HEK293 (cell line): ENCODE measurements around the gene LRP1B.
"Not testable (repeated sequence)": the region's sequence is repeated elsewhere in the genome, so short reads cannot be mapped to it uniquely, and the experiment has no call there.

Source experiments
- CTCF ChIA-PET: fragments of 350-600 bp; formaldehyde crosslinking; extraction: SDS; loops from one replicate; lab custom pipeline; 2021; ENCODE audit warnings: antibody characterized with exemption; lab: Yijun Ruan, JAX
- POLR2A ChIA-PET: fragments of 300-600 bp; formaldehyde crosslinking; extraction: SDS; loops from one replicate; lab custom pipeline; 2020; ENCODE audit warnings: antibody characterized with exemption, inconsistent platforms; lab: Yijun Ruan, JAX
- H3K27ac ChIP-seq: fragments of 200-500 bp; sonication (Bioruptor generic); 2 replicates; pipeline ENCODE4 v1.5.1; 2014; ENCODE audit warnings: low read depth, low read length, control low read depth, inconsistent platforms; ENCODE audit errors: extremely low read depth
- H3K36me3 ChIP-seq, 2 experiments: fragments of 200-500 bp in 1 of 2; sonication (Bioruptor generic) in 1 of 2; 1 replicate in 1 of 2; 2 replicates in 1 of 2; pipeline ENCODE4 v1.5.1; 2014 to 2017; ENCODE audit warnings: inconsistent platforms in 2 of 2, low read length in 2 of 2; ENCODE audit not compliant: control insufficient read depth in 2 of 2, insufficient read depth in 1 of 2
- H3K4me1 ChIP-seq: fragments of 200-500 bp; sonication (Bioruptor generic); 2 replicates; pipeline ENCODE4 v1.5.1; 2014; ENCODE audit warnings: mild to moderate bottlenecking, low read length, inconsistent platforms; ENCODE audit not compliant: control insufficient read depth, insufficient read depth
- H3K4me3 ChIP-seq: 2 replicates; pipeline ENCODE4 v1.5.1; 2011; ENCODE audit warnings: low read depth, mild to moderate bottlenecking, control low read depth, low read length, moderate library complexity
- H3K9me3 ChIP-seq: fragments of 200-500 bp; sonication (Bioruptor generic); 2 replicates; pipeline ENCODE4 v1.5.1; 2014; ENCODE audit warnings: low read depth, low read length, inconsistent platforms; ENCODE audit not compliant: control insufficient read depth, insufficient read depth
- BCL11A ChIP-seq: fragments of 450-650 bp; formaldehyde crosslinking; IDR thresholded peaks from 2 replicates; pipeline ENCODE4 v1.5.1; 2016; ENCODE audit warnings: low read depth, missing biosample characterization, missing genetic modification characterization
- EGR2 ChIP-seq: fragments of 450-650 bp; formaldehyde crosslinking; IDR thresholded peaks from 2 replicates; pipeline ENCODE4 v1.5.1; 2016; ENCODE audit warnings: low read depth, missing biosample characterization, missing genetic modification characterization
- KLF8 ChIP-seq: fragments of 450-650 bp; formaldehyde crosslinking; IDR thresholded peaks from 2 replicates; pipeline ENCODE4 v1.5.1; 2016; ENCODE audit warnings: missing biosample characterization, missing genetic modification characterization
- MZF1 ChIP-seq: fragments of 450-650 bp; formaldehyde crosslinking; IDR thresholded peaks from 2 replicates; pipeline ENCODE4 v1.5.1; 2017; ENCODE audit warnings: missing biosample characterization, missing genetic modification characterization, borderline replicate concordance
- TCF7L2 ChIP-seq: IDR thresholded peaks from 2 replicates; pipeline ENCODE4 v1.6.1; 2011; ENCODE audit warnings: low read depth, mild to moderate bottlenecking, inconsistent platforms, low read length, moderate library complexity, borderline replicate concordance
- YY1 ChIP-seq: fragments of 450-650 bp; formaldehyde crosslinking; IDR thresholded peaks from 2 replicates; pipeline ENCODE4 v1.5.1; 2018; ENCODE audit warnings: missing biosample characterization, missing genetic modification characterization
- ZBTB1 ChIP-seq: fragments of 450-650 bp; formaldehyde crosslinking; IDR thresholded peaks from 2 replicates; pipeline ENCODE4 v1.5.1; 2016; ENCODE audit warnings: missing biosample characterization, missing genetic modification characterization
- ZNF133 ChIP-seq: fragments of 450-650 bp; formaldehyde crosslinking; IDR thresholded peaks from 2 replicates; pipeline ENCODE4 v1.5.1; 2016; ENCODE audit warnings: missing biosample characterization, missing genetic modification characterization
- ZNF16 ChIP-seq: fragments of 450-650 bp; formaldehyde crosslinking; IDR thresholded peaks from 2 replicates; pipeline ENCODE4 v1.5.1; 2016; ENCODE audit warnings: low read depth, missing biosample characterization, missing genetic modification characterization
- ZNF19 ChIP-seq: fragments of 450-650 bp; formaldehyde crosslinking; IDR thresholded peaks from 2 replicates; pipeline ENCODE4; 2016; ENCODE audit warnings: missing biosample characterization, missing genetic modification characterization, low read depth
- ZNF214 ChIP-seq: fragments of 450-650 bp; formaldehyde crosslinking; IDR thresholded peaks from 2 replicates; pipeline ENCODE4 v1.5.1; 2017; ENCODE audit warnings: missing biosample characterization, mild to moderate bottlenecking, missing genetic modification characterization, borderline replicate concordance
- ZNF24 ChIP-seq: fragments of 450-650 bp; formaldehyde crosslinking; IDR thresholded peaks from 2 replicates; pipeline ENCODE4 v1.5.1; 2016; ENCODE audit warnings: missing biosample characterization, missing genetic modification characterization
- ZNF433 ChIP-seq: fragments of 450-650 bp; formaldehyde crosslinking; IDR thresholded peaks from 2 replicates; pipeline ENCODE4 v1.5.1; 2016; ENCODE audit warnings: missing biosample characterization, missing genetic modification characterization, low read depth
- ZNF571 ChIP-seq: fragments of 450-650 bp; formaldehyde crosslinking; IDR thresholded peaks from 2 replicates; pipeline ENCODE4 v1.5.0; 2017; ENCODE audit warnings: missing biosample characterization, missing genetic modification characterization
- ZNF624 ChIP-seq: fragments of 450-650 bp; formaldehyde crosslinking; IDR thresholded peaks from 2 replicates; pipeline ENCODE4 v1.5.1; 2017; ENCODE audit warnings: missing biosample characterization, missing genetic modification characterization
- TF ChIP-seq, protein P1 (sequence below): fragments of 450-650 bp; formaldehyde crosslinking; conservative IDR thresholded peaks from 2 replicates; pipeline ENCODE4 v1.5.1; 2016; ENCODE audit warnings: low read depth, missing biosample characterization, missing genetic modification characterization
- TF ChIP-seq, protein P2 (sequence below): fragments of 450-650 bp; formaldehyde crosslinking; conservative IDR thresholded peaks from 2 replicates; pipeline ENCODE4 v1.5.1; 2016; ENCODE audit warnings: low read depth, missing biosample characterization, missing genetic modification characterization
- TF ChIP-seq, protein P3 (sequence below): fragments of 450-650 bp; formaldehyde crosslinking; IDR thresholded peaks from 2 replicates; pipeline ENCODE4 v1.5.1; 2017; ENCODE audit warnings: missing biosample characterization, missing genetic modification characterization
- TF ChIP-seq, protein P4 (sequence below): fragments of 450-650 bp; formaldehyde crosslinking; IDR thresholded peaks from 2 replicates; pipeline ENCODE4 v1.5.1; 2016; ENCODE audit warnings: missing biosample characterization, missing genetic modification characterization

LRP1B gene

DNA sequence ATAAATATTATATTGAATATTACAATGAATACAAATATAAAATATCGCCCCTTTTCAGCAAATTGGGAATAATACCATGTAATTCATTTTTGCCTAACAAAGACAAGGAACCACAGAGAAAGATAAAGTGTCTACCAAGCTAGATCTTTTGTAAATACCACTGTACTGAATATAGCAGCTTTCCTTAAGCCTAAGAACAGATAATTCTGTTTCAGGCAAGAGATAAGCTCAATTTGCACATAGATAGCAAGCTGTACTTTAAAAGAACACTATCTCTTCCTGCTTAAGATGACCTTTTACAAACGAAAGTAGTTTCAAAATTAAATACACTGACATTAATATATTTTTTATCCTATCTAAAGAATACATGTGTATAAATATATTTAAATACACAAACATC is 43.2 kb downstream of the LRP1B start:
- CTCF ChIA-PET, H3K4me3 ChIP-seq, H3K4me1 ChIP-seq, POLR2A ChIA-PET, H3K9me3 ChIP-seq, H3K27ac ChIP-seq, H3K36me3 ChIP-seq: not testable (repeated sequence)

DNA sequence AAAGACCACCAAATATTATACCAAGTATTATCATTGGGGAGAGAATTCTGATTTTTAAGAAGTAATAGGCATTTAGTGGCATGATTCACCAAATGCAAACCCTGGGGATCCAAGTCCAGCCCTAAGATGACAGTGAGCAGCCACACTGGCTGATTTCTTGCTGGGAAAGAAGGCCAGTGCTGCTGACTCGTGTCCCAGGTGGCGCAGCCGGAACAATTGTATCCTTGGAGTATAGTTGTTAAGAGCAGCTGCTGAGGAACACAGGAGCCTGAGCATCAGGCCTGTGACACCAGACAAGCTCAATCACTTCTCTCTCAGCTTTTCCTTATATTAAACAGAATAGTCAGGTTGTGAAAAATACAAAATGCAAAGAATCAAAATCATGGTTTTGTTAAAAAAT is 48.4 kb downstream of the LRP1B start:
- Histone ChIP-seq H3K4me3 (no peak overlapping the region), H3K27ac (no peak overlapping the region), H3K4me1 (peaks cover 4% of the 10 kb centered on the region), H3K36me3 (no peaks in the 10 kb centered on the region)
- POLR2A ChIA-PET = no interaction called here
- no peak for TF ChIP-seq ZNF624 (tag by site-specific recombination)
- no peak for TF ChIP-seq YY1 (tag by site-specific recombination)
- TF ChIP-seq, protein P1, sequence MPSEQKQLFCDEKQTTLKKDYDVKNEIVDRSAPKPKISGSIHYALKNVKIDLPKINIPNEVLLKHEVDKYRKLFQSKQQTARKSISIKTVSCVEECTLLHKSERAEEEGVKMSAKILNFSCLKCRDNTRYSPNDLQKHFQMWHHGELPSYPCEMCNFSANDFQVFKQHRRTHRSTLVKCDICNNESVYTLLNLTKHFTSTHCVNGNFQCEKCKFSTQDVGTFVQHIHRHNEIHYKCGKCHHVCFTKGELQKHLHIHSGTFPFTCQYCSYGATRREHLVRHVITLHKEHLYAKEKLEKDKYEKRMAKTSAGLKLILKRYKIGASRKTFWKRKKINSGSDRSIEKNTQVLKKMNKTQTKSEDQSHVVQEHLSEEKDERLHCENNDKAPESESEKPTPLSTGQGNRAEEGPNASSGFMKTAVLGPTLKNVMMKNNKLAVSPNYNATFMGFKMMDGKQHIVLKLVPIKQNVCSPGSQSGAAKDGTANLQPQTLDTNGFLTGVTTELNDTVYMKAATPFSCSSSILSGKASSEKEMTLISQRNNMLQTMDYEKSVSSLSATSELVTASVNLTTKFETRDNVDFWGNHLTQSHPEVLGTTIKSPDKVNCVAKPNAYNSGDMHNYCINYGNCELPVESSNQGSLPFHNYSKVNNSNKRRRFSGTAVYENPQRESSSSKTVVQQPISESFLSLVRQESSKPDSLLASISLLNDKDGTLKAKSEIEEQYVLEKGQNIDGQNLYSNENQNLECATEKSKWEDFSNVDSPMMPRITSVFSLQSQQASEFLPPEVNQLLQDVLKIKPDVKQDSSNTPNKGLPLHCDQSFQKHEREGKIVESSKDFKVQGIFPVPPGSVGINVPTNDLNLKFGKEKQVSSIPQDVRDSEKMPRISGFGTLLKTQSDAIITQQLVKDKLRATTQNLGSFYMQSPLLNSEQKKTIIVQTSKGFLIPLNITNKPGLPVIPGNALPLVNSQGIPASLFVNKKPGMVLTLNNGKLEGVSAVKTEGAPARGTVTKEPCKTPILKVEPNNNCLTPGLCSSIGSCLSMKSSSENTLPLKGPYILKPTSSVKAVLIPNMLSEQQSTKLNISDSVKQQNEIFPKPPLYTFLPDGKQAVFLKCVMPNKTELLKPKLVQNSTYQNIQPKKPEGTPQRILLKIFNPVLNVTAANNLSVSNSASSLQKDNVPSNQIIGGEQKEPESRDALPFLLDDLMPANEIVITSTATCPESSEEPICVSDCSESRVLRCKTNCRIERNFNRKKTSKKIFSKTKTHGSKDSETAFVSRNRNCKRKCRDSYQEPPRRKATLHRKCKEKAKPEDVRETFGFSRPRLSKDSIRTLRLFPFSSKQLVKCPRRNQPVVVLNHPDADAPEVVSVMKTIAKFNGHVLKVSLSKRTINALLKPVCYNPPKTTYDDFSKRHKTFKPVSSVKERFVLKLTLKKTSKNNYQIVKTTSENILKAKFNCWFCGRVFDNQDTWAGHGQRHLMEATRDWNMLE (tag by site-specific recombination) = no peak
- no peak for TF ChIP-seq ZNF19 (tag by site-specific recombination)
- TF ChIP-seq ZNF24 (tag by site-specific recombination) = no peak
- no peak for TF ChIP-seq BCL11A (tag by site-specific recombination)
- no peak for TF ChIP-seq ZBTB1 (tag by site-specific recombination)
- no peak for TF ChIP-seq KLF8
- TF ChIP-seq, protein P2, sequence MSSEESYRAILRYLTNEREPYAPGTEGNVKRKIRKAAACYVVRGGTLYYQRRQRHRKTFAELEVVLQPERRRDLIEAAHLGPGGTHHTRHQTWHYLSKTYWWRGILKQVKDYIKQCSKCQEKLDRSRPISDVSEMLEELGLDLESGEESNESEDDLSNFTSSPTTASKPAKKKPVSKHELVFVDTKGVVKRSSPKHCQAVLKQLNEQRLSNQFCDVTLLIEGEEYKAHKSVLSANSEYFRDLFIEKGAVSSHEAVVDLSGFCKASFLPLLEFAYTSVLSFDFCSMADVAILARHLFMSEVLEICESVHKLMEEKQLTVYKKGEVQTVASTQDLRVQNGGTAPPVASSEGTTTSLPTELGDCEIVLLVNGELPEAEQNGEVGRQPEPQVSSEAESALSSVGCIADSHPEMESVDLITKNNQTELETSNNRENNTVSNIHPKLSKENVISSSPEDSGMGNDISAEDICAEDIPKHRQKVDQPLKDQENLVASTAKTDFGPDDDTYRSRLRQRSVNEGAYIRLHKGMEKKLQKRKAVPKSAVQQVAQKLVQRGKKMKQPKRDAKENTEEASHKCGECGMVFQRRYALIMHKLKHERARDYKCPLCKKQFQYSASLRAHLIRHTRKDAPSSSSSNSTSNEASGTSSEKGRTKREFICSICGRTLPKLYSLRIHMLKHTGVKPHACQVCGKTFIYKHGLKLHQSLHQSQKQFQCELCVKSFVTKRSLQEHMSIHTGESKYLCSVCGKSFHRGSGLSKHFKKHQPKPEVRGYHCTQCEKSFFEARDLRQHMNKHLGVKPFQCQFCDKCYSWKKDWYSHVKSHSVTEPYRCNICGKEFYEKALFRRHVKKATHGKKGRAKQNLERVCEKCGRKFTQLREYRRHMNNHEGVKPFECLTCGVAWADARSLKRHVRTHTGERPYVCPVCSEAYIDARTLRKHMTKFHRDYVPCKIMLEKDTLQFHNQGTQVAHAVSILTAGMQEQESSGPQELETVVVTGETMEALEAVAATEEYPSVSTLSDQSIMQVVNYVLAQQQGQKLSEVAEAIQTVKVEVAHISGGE = no peak
- TF ChIP-seq ZNF214 = no peak
- no peak for TF ChIP-seq EGR2 (tag by site-specific recombination)
- TF ChIP-seq, all 188 proteins: peak for 0
- no peaks in the 10 kb centered on the region for H3K9me3 ChIP-seq
- CTCF ChIA-PET = no interaction called here

DNA sequence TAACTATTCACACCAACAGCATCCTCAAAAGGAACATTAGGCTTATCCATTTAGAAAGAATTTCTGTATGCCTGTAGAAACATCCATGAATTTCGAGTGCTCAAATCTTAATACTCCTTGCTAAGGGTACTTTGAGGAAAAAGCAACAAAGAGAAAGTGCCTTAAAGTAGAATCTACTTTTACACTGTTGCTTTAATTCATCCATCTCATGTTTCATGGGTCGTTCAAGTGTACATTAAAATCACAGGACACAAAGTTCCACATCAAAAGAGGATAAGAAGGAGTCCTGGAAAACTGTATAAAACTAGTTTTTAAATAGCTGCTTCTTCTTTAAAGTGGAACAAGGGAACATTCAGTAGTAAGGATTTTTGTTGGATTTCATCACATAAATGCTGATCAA is 54.5 kb downstream of the LRP1B start:
- POLR2A ChIA-PET = no interaction called here
- Histone ChIP-seq H3K4me1 (peaks cover 19% of the 10 kb centered on the region), H3K9me3 (no peaks in the 10 kb centered on the region), H3K27ac (peak overlapping the region; percentile 61), H3K36me3 (no peaks in the 10 kb centered on the region), H3K4me3 (no peak overlapping the region)
- CTCF ChIA-PET = interaction anchor here (1.2 kb wide), 1 partner anchor 10 kb away, joined by 3 read pairs; no protein-coding TSS in a partner anchor
- no peak for TF ChIP-seq ZNF571
- 0 out of 2 replicates have a peak, but pooled peaks have one; percentile 38 for TF ChIP-seq TCF7L2
- TF ChIP-seq, protein P3, sequence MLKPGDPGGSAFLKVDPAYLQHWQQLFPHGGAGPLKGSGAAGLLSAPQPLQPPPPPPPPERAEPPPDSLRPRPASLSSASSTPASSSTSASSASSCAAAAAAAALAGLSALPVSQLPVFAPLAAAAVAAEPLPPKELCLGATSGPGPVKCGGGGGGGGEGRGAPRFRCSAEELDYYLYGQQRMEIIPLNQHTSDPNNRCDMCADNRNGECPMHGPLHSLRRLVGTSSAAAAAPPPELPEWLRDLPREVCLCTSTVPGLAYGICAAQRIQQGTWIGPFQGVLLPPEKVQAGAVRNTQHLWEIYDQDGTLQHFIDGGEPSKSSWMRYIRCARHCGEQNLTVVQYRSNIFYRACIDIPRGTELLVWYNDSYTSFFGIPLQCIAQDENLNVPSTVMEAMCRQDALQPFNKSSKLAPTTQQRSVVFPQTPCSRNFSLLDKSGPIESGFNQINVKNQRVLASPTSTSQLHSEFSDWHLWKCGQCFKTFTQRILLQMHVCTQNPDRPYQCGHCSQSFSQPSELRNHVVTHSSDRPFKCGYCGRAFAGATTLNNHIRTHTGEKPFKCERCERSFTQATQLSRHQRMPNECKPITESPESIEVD (tag by site-specific recombination) = peak; percentile 97
- TF ChIP-seq, protein P4, sequence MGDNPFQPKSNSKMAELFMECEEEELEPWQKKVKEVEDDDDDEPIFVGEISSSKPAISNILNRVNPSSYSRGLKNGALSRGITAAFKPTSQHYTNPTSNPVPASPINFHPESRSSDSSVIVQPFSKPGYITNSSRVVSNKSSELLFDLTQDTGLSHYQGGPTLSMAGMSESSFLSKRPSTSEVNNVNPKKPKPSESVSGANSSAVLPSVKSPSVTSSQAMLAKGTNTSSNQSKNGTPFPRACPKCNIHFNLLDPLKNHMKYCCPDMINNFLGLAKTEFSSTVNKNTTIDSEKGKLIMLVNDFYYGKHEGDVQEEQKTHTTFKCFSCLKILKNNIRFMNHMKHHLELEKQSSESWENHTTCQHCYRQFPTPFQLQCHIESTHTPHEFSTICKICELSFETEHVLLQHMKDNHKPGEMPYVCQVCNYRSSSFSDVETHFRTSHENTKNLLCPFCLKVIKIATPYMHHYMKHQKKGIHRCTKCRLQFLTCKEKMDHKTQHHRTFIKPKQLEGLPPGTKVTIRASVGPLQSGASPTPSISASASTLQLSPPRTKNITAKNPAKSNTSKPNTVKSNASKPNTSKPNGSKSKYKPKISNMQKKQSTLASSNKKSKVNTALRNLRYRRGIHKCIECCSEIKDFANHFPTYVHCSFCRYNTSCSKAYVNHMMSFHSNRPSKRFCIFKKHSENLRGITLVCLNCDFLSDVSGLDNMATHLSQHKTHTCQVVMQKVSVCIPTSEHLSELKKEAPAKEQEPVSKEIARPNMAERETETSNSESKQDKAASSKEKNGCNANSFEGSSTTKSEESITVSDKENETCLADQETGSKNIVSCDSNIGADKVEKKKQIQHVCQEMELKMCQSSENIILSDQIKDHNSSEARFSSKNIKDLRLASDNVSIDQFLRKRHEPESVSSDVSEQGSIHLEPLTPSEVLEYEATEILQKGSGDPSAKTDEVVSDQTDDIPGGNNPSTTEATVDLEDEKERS (tag by site-specific recombination) = no peak
- no peak for TF ChIP-seq ZNF16 (tag by site-specific recombination)
- TF ChIP-seq MZF1 (tag by site-specific recombination) = no peak
- no peak for TF ChIP-seq ZNF624 (tag by site-specific recombination)
- no peak for TF ChIP-seq ZNF433 (tag by site-specific recombination)
- TF ChIP-seq ZNF133 (tag by site-specific recombination) = no peak
